Activated naive CD4-positive, alpha-beta T cell treated with anti-CD3 and anti-CD28 coated beads for 36 hours (primary cell): ENCODE results near the gene CLEC4M. TPM values are rescaled to one million over a fixed set of nuclear protein-coding genes. Genes with fewer than 3 reads are reported as not detected.

ENCODE experiments used
- CTCF ChIA-PET: fragments of 350-600 bp; sonication (Branson Sonifier 250); formaldehyde crosslinking; loops from one replicate; lab custom pipeline; 2021; ENCODE audit warnings: antibody characterized with exemption; lab: Charles Lee
- DNase-seq: peaks from one replicate; pipeline ENCODE4 v3.0.0-alpha.2; 2020
- H3K27ac Mint-ChIP-seq: one replicate; pipeline ENCODE4 v1.8.0; 2021; ENCODE audit warnings: mild to moderate bottlenecking, mixed read lengths
- H3K27me3 Mint-ChIP-seq: one replicate; pipeline ENCODE4 v1.8.0; 2021; ENCODE audit warnings: low read depth, mixed read lengths
- H3K36me3 Mint-ChIP-seq: one replicate; pipeline ENCODE4 v1.8.0; 2021; ENCODE audit warnings: low read depth, mixed read lengths
- H3K4me1 Mint-ChIP-seq: one replicate; pipeline ENCODE4 v1.8.0; 2021; ENCODE audit warnings: low read depth, mixed read lengths
- H3K4me3 Mint-ChIP-seq: one replicate; pipeline ENCODE4 v1.8.0; 2021; ENCODE audit warnings: mild to moderate bottlenecking, moderate library complexity, mixed read lengths
- H3K9me3 Mint-ChIP-seq: one replicate; pipeline ENCODE4 v1.8.0; 2021; ENCODE audit warnings: mixed read lengths
- intact Hi-C: fragments of 100-400 bp; cut with micrococcal nuclease; formaldehyde crosslinking; loops from one replicate; pipeline ENCODE4 v1.15.1; 2023
- total RNA-seq, 2 experiments: library from RNA; stranded (reverse); gene quantifications; one replicate each; pipeline ENCODE4 v1.2.3, GENCODE V29; 2021

Gene CLEC4M
- total RNA-seq, 2 experiments from 2014 or later: not detected

GRCh38 chr19:7733376-7733775, 29.7 kb upstream of the CLEC4M start:
- Mint-ChIP-seq H3K27ac (no peak overlapping the region), H3K27me3 (peaks cover 33% of the 10 kb centered on the region), H3K9me3 (no peaks in the 10 kb centered on the region), H3K4me3 (no peak overlapping the region), H3K4me1 (peaks cover 20% of the 10 kb centered on the region), H3K36me3 (no peaks in the 10 kb centered on the region)
- intact Hi-C loops: no loop called here
- DNase-seq: no peak
- CTCF ChIA-PET: no interaction called here

- Mint-ChIP-seq H3K4me1 (peaks cover 20% of the 10 kb centered on the region), H3K27me3 (peaks cover 22% of the 10 kb centered on the region), H3K36me3 (no peaks in the 10 kb centered on the region), H3K4me3 (no peak overlapping the region), H3K9me3 (no peaks in the 10 kb centered on the region), H3K27ac (no peak overlapping the region)
- CTCF ChIA-PET: interaction anchor here (1.0 kb wide), 1 partner anchor 53 kb away, joined by 3 read pairs; the partner anchor contains the start of gene TRAPPC5
- DNase-seq: no peak
- intact Hi-C loops: no loop called here
Observed at GRCh38 chr19:7734220-7735203, 28.5 kb upstream of the CLEC4M start.

- CTCF ChIA-PET: no interaction called here
- intact Hi-C loops: no loop called here
Observed at GRCh38 chr19:7736148-7736547, 26.9 kb upstream of the CLEC4M start.

DNA sequence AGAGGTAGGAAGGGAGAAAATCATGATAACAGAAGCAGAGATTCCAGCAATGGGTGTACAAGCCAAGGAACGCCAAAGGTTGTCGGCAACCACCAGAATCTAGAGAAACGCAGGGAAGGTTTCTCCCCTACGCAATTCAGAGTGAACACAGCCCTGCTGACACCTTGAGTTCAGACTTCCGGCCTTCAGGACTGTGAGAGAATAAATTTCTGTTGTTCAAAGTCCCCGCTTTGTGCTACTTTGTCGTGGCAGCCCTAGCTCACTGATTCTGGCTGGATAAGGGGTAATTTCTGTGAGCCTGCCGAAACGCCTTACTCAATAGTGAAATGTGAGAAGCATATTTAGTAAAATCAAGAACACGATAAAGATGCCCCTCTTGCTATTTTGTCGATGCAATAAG, 25.8 kb upstream of the CLEC4M start:
- DNase-seq: no peak
- Mint-ChIP-seq H3K9me3 (no peaks in the 10 kb centered on the region), H3K27me3 (peaks cover 22% of the 10 kb centered on the region), H3K4me1 (peaks cover 14% of the 10 kb centered on the region), H3K4me3 (no peak overlapping the region), H3K27ac (no peak overlapping the region), H3K36me3 (peaks cover 2% of the 10 kb centered on the region)
- CTCF ChIA-PET: no interaction called here
- intact Hi-C loops: no loop called here

More at GRCh38 chr19:7736148-7736547, 26.9 kb upstream of the CLEC4M start:
- DNase-seq: no peak
- H3K9me3 Mint-ChIP-seq: no peaks in the 10 kb centered on the region
- H3K36me3 Mint-ChIP-seq: no peaks in the 10 kb centered on the region
- no peak overlapping the region for H3K27ac Mint-ChIP-seq
- H3K4me3 Mint-ChIP-seq: no peak overlapping the region
- H3K27me3 Mint-ChIP-seq: peaks cover 26% of the 10 kb centered on the region
- peaks cover 17% of the 10 kb centered on the region for H3K4me1 Mint-ChIP-seq

DNA sequence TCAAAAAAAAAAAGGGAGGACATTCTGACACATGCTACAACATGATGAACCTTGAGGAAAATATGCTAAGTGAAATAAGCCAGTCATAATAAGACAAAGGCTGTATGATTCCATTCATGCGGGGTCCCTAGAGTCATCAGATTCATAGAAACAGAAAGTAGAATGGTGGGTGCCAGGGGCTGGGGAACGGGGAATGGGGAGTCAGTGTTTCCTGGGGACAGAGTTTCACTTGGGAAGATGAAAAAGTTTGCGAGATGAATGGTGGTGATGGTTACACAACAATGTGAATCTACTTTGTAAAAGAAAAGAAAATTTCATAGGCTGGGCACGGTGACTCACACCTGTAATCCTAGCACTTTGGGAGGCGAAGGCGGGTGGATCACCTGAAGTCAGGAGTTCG, 25.0 kb upstream of the CLEC4M start:
- Mint-ChIP-seq H3K27me3 (peaks cover 26% of the 10 kb centered on the region), H3K27ac (peak overlapping the region; percentile 11), H3K4me1 (peaks cover 14% of the 10 kb centered on the region), H3K36me3 (peaks cover 2% of the 10 kb centered on the region), H3K9me3 (no peaks in the 10 kb centered on the region), H3K4me3 (no peak overlapping the region)
- intact Hi-C loops: loop anchor here (1.0 kb wide), 4 partner anchors 13 to 39 kb away; no protein-coding TSS in a partner anchor
- CTCF ChIA-PET: interaction anchor here (1.9 kb wide), 1 partner anchor 34 kb away, joined by 5 read pairs; no protein-coding TSS in a partner anchor
- peak; percentile 53 for DNase-seq

- no peak overlapping the region for H3K27ac Mint-ChIP-seq
- CTCF ChIA-PET: interaction anchor here (0.9 to 1.9 kb wide), 2 partner anchors 16 to 33 kb away, joined by 3 to 5 read pairs; no protein-coding TSS in a partner anchor
- H3K27me3 Mint-ChIP-seq: peaks cover 26% of the 10 kb centered on the region
Observed at GRCh38 chr19:7739211-7739755, 23.8 kb upstream of the CLEC4M start.

GRCh38 chr19:7739801-7740681, 23.0 kb upstream of the CLEC4M start:
- H3K9me3 Mint-ChIP-seq: no peaks in the 10 kb centered on the region
- H3K27me3 Mint-ChIP-seq: peaks cover 32% of the 10 kb centered on the region
- no peak overlapping the region for H3K27ac Mint-ChIP-seq
- no peak overlapping the region for H3K4me3 Mint-ChIP-seq
- peaks cover 2% of the 10 kb centered on the region for H3K36me3 Mint-ChIP-seq
- H3K4me1 Mint-ChIP-seq: peaks cover 21% of the 10 kb centered on the region
- intact Hi-C loops: no loop called here
- no peak for DNase-seq
- CTCF ChIA-PET: interaction anchor here (0.9 to 1.9 kb wide), 3 partner anchors 17 to 59 kb away, joined by 3 to 5 read pairs (median 3); partner anchors contain the start of gene TRAPPC5

More at GRCh38 chr19:7739211-7739755, 23.8 kb upstream of the CLEC4M start:
- Mint-ChIP-seq H3K4me3 (no peak overlapping the region), H3K9me3 (no peaks in the 10 kb centered on the region), H3K4me1 (peaks cover 21% of the 10 kb centered on the region), H3K36me3 (peaks cover 2% of the 10 kb centered on the region)
- intact Hi-C loops: no loop called here
- DNase-seq: no peak

- Mint-ChIP-seq H3K36me3 (peaks cover 2% of the 10 kb centered on the region), H3K4me1 (peaks cover 21% of the 10 kb centered on the region), H3K27ac (no peak overlapping the region), H3K9me3 (no peaks in the 10 kb centered on the region), H3K27me3 (peaks cover 32% of the 10 kb centered on the region), H3K4me3 (no peak overlapping the region)
- CTCF ChIA-PET: interaction anchor here (1.1 kb wide), 1 partner anchor 60 kb away, joined by 3 read pairs; the partner anchor contains the start of gene TRAPPC5
- intact Hi-C loops: no loop called here
- DNase-seq: no peak
Observed at GRCh38 chr19:7740682-7741054, 22.4 kb upstream of the CLEC4M start.

DNA sequence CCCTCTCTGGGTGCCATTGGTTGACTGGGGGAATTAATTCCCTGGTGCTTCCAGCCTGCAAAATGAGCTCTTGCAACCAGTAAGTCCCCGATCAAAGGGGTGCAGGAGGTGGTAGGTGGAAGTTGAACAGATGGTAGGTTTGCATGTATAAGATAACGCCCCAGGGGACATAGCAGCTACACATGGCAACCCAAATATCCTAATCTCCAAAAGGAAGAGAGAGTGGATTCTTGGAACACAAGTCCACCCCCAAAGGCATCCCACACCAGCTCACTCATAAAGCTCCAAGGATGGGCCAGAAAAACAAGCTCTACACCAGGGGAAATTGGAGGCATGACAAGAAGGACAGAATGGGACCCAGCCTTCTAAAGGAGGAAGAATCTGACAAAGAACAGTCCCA, 20.5 kb upstream of the CLEC4M start:
- H3K4me3 Mint-ChIP-seq: no peak overlapping the region
- CTCF ChIA-PET: interaction anchor here (0.6 to 0.7 kb wide), 2 partner anchors 61 to 617 kb away, joined by 3 to 4 read pairs; no protein-coding TSS in a partner anchor
- intact Hi-C loops: no loop called here
- peaks cover 18% of the 10 kb centered on the region for H3K4me1 Mint-ChIP-seq
- no peak for DNase-seq
- H3K36me3 Mint-ChIP-seq: peaks cover 2% of the 10 kb centered on the region
- H3K27me3 Mint-ChIP-seq: peaks cover 32% of the 10 kb centered on the region
- no peaks in the 10 kb centered on the region for H3K9me3 Mint-ChIP-seq
- no peak overlapping the region for H3K27ac Mint-ChIP-seq

GRCh38 chr19:7742991-7743390, 20.1 kb upstream of the CLEC4M start:
- H3K36me3 Mint-ChIP-seq: peaks cover 2% of the 10 kb centered on the region
- no peak for DNase-seq
- peaks cover 34% of the 10 kb centered on the region for H3K27me3 Mint-ChIP-seq
- peaks cover 1% of the 10 kb centered on the region for H3K9me3 Mint-ChIP-seq
- H3K4me1 Mint-ChIP-seq: peaks cover 15% of the 10 kb centered on the region
- intact Hi-C loops: no loop called here
- H3K27ac Mint-ChIP-seq: no peak overlapping the region
- no peak overlapping the region for H3K4me3 Mint-ChIP-seq
- CTCF ChIA-PET: interaction anchor here (0.7 kb wide), 1 partner anchor 617 kb away, joined by 3 read pairs; no protein-coding TSS in a partner anchor

GRCh38 chr19:7743425-7743841, 19.6 kb upstream of the CLEC4M start:
- peaks cover 3% of the 10 kb centered on the region for H3K9me3 Mint-ChIP-seq
- intact Hi-C loops: no loop called here

More at GRCh38 chr19:7743425-7743841, 19.6 kb upstream of the CLEC4M start:
- no peak overlapping the region for H3K4me3 Mint-ChIP-seq
- CTCF ChIA-PET: no interaction called here
- DNase-seq: peak; percentile 41
- peaks cover 2% of the 10 kb centered on the region for H3K36me3 Mint-ChIP-seq
- H3K27me3 Mint-ChIP-seq: peaks cover 36% of the 10 kb centered on the region
- H3K4me1 Mint-ChIP-seq: peaks cover 12% of the 10 kb centered on the region
- no peak overlapping the region for H3K27ac Mint-ChIP-seq
